ENCODE results near the gene RAD51B.

RAD51B gene

GRCh38 chr14:68247676-68248268 is 428.2 kb downstream of the RAD51B start:
- no peaks in the 10 kb centered on the region for H3K27me3 ChIP-seq (ENCODE audit: control insufficient read depth in 1 of 2, insufficient read depth in 2 of 2, low read length in 2 of 2)
- no peaks in the 10 kb centered on the region for H3K9me3 ChIP-seq (ENCODE audit: control insufficient read depth in 1 of 2, low read length in 2 of 2)
- H3K27ac ChIP-seq (ENCODE audit: low read depth, low read length), result no peak overlapping the region
- peaks cover 54 to 81% of the 10 kb centered on the region in 2 donors for H3K4me1 ChIP-seq (ENCODE audit: control insufficient read depth in 1 of 2, insufficient read depth in 2 of 2, low read length in 2 of 2)
- peak overlapping the region in 1 of 2 donors; percentile 20 for H3K9ac ChIP-seq (ENCODE audit: low read depth in 1 of 2, low read length in 2 of 2)
- H3K4me3 ChIP-seq (ENCODE audit: low read depth in 1 of 2, low read length in 2 of 2), result peak overlapping the region in 1 of 2 donors; percentile 22
- H3K36me3 ChIP-seq (ENCODE audit: control insufficient read depth in 1 of 2, insufficient read depth in 2 of 2, low read length in 2 of 2), result no peaks in the 10 kb centered on the region

- H3K9ac ChIP-seq (ENCODE audit: low read depth in 1 of 2, low read length in 2 of 2), result no peak overlapping the region
- no peaks in the 10 kb centered on the region for H3K27me3 ChIP-seq (ENCODE audit: control insufficient read depth in 1 of 2, insufficient read depth in 2 of 2, low read length in 2 of 2)
- no peaks in the 10 kb centered on the region for H3K9me3 ChIP-seq (ENCODE audit: control insufficient read depth in 1 of 2, low read length in 2 of 2)
- H3K36me3 ChIP-seq (ENCODE audit: control insufficient read depth in 1 of 2, insufficient read depth in 2 of 2, low read length in 2 of 2), result no peaks in the 10 kb centered on the region
- peaks cover 51 to 73% of the 10 kb centered on the region in 2 donors for H3K4me1 ChIP-seq (ENCODE audit: control insufficient read depth in 1 of 2, insufficient read depth in 2 of 2, low read length in 2 of 2)
- H3K27ac ChIP-seq (ENCODE audit: low read depth, low read length), result peak overlapping the region; percentile 17
- no peak overlapping the region for H3K4me3 ChIP-seq (ENCODE audit: low read depth in 1 of 2, low read length in 2 of 2)
Measured at GRCh38 chr14:68248481-68249255, 429.1 kb downstream of the RAD51B start.

DNA sequence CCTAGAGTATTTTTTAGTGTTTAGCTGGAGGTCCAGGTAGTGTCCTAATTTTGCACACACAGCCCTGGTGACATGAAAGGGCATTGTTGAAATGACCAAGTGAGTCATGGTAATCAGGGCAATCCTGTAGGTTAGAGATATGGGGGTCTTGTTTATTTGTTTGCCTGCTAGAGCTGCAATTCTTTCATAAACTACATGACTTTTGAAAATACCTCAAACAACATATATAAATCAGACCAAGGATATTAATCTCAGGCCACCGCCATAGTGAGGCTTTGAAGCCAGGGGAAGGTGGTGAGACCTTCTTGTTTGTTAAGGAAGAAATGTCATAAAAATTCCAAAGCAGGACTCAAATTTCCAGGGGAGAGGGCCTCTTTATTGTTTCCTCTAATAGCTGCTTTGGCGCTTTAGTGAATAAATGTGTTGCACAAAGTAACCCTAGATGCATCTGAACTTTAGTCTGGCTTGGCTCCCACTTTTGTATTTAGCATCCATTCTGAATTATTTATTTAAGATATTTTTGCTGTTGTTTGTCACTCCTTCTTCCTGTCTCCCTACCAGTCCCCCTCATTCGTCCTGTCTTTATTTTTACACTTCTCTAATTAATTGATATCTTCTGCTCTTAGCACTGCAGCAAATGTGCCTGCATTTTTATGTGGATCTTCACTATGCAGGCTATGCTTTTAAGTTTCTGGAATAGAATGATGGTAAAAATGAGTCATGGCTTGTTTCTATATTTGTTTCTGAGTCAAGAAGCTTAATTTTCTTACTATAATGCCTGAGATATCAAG is 430.3 kb downstream of the RAD51B start:
- Histone ChIP-seq H3K4me1 (ENCODE audit: control insufficient read depth in 1 of 2, insufficient read depth in 2 of 2, low read length in 2 of 2) (peaks cover 39 to 65% of the 10 kb centered on the region in 2 donors), H3K27me3 (ENCODE audit: control insufficient read depth in 1 of 2, insufficient read depth in 2 of 2, low read length in 2 of 2) (no peaks in the 10 kb centered on the region), H3K27ac (ENCODE audit: low read depth, low read length) (no peak overlapping the region), H3K4me3 (ENCODE audit: low read depth in 1 of 2, low read length in 2 of 2) (no peak overlapping the region), H3K36me3 (ENCODE audit: control insufficient read depth in 1 of 2, insufficient read depth in 2 of 2, low read length in 2 of 2) (no peaks in the 10 kb centered on the region), H3K9ac (ENCODE audit: low read depth in 1 of 2, low read length in 2 of 2) (no peak overlapping the region), H3K9me3 (ENCODE audit: control insufficient read depth in 1 of 2, low read length in 2 of 2) (no peaks in the 10 kb centered on the region)

GRCh38 chr14:68250927-68251768 is 431.6 kb downstream of the RAD51B start:
- Histone ChIP-seq H3K27ac (ENCODE audit: low read depth, low read length) (peak overlapping the region; percentile 42), H3K36me3 (ENCODE audit: control insufficient read depth in 1 of 2, insufficient read depth in 2 of 2, low read length in 2 of 2) (no peaks in the 10 kb centered on the region), H3K27me3 (ENCODE audit: control insufficient read depth in 1 of 2, insufficient read depth in 2 of 2, low read length in 2 of 2) (no peaks in the 10 kb centered on the region), H3K4me1 (ENCODE audit: control insufficient read depth in 1 of 2, insufficient read depth in 2 of 2, low read length in 2 of 2) (peaks cover 27 to 52% of the 10 kb centered on the region in 2 donors), H3K9ac (ENCODE audit: low read depth in 1 of 2, low read length in 2 of 2) (no peak overlapping the region), H3K4me3 (ENCODE audit: low read depth in 1 of 2, low read length in 2 of 2) (no peak overlapping the region), H3K9me3 (ENCODE audit: control insufficient read depth in 1 of 2, low read length in 2 of 2) (no peaks in the 10 kb centered on the region)

DNA sequence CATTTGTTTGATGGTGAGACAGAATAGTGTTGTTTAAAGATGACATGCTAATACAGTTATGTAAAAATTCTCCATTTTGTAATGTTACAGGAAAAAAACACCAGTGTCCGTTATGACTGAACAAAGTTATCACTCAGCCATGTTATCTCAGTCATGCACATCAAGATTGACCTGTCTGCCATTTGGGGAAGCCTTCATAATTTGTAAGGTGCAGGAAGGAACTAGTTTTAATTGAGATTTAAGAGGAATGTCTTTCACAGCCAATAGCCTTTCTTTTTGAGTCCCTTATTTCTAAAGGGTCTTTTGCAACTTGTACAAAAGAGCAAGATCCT is 432.2 kb downstream of the RAD51B start:
- H3K9ac ChIP-seq (ENCODE audit: low read depth in 1 of 2, low read length in 2 of 2), result no peak overlapping the region
- no peak overlapping the region for H3K27ac ChIP-seq (ENCODE audit: low read depth, low read length)
- no peaks in the 10 kb centered on the region for H3K36me3 ChIP-seq (ENCODE audit: control insufficient read depth in 1 of 2, insufficient read depth in 2 of 2, low read length in 2 of 2)
- H3K4me1 ChIP-seq (ENCODE audit: control insufficient read depth in 1 of 2, insufficient read depth in 2 of 2, low read length in 2 of 2), result peaks cover 22 to 47% of the 10 kb centered on the region in 2 donors
- H3K27me3 ChIP-seq (ENCODE audit: control insufficient read depth in 1 of 2, insufficient read depth in 2 of 2, low read length in 2 of 2), result no peaks in the 10 kb centered on the region
- no peaks in the 10 kb centered on the region for H3K9me3 ChIP-seq (ENCODE audit: control insufficient read depth in 1 of 2, low read length in 2 of 2)
- H3K4me3 ChIP-seq (ENCODE audit: low read depth in 1 of 2, low read length in 2 of 2), result no peak overlapping the region

- Histone ChIP-seq H3K9me3 (ENCODE audit: control insufficient read depth in 1 of 2, low read length in 2 of 2) (no peaks in the 10 kb centered on the region), H3K36me3 (ENCODE audit: control insufficient read depth in 1 of 2, insufficient read depth in 2 of 2, low read length in 2 of 2) (no peaks in the 10 kb centered on the region), H3K27ac (ENCODE audit: low read depth, low read length) (no peak overlapping the region), H3K4me3 (ENCODE audit: low read depth in 1 of 2, low read length in 2 of 2) (no peak overlapping the region), H3K4me1 (ENCODE audit: control insufficient read depth in 1 of 2, insufficient read depth in 2 of 2, low read length in 2 of 2) (peaks cover 6 to 31% of the 10 kb centered on the region in 2 donors), H3K27me3 (ENCODE audit: control insufficient read depth in 1 of 2, insufficient read depth in 2 of 2, low read length in 2 of 2) (no peaks in the 10 kb centered on the region), H3K9ac (ENCODE audit: low read depth in 1 of 2, low read length in 2 of 2) (no peak overlapping the region)
Measured at GRCh38 chr14:68253160-68253780, 433.7 kb downstream of the RAD51B start.

DNA sequence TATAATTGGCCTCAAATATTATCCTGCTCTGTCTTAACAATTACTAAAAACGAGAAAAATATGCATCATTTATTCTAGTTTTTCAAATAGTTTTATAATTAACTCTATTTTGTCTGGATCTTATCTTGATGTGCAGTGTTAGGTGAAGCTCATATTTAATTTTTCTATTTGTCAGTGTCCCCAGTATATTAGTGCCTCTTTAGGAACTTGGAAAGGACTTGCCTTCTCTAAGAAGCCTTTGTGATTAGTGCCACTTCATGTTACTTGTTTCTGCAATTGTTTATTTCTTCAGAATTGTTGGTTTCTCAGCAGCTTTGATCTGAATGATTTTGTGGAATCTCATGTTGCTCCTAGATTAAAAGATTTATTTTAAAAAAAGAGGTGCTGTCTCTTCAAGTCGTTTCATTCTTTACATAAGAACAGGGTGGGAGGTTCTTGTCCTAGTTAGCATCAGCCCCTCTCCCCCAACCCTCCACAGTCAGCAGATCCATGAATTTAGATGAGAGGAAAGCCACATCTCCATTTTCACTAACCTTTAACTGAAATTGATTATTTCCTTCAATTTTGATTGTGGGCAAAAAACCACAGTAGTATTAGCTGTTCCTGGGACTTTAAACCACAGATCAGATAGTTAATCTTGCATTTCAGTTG is 434.4 kb downstream of the RAD51B start:
- no peak overlapping the region for H3K9ac ChIP-seq (ENCODE audit: low read depth in 1 of 2, low read length in 2 of 2)
- H3K27ac ChIP-seq (ENCODE audit: low read depth, low read length), result no peak overlapping the region

GRCh38 chr14:68254669-68255527 is 435.3 kb downstream of the RAD51B start:
- Histone ChIP-seq H3K27ac (ENCODE audit: low read depth, low read length) (no peak overlapping the region), H3K36me3 (ENCODE audit: control insufficient read depth in 1 of 2, insufficient read depth in 2 of 2, low read length in 2 of 2) (no peaks in the 10 kb centered on the region), H3K4me3 (ENCODE audit: low read depth in 1 of 2, low read length in 2 of 2) (no peak overlapping the region), H3K9me3 (ENCODE audit: control insufficient read depth in 1 of 2, low read length in 2 of 2) (no peaks in the 10 kb centered on the region), H3K4me1 (ENCODE audit: control insufficient read depth in 1 of 2, insufficient read depth in 2 of 2, low read length in 2 of 2) (peaks cover 0 to 17% of the 10 kb centered on the region in 2 donors), H3K9ac (ENCODE audit: low read depth in 1 of 2, low read length in 2 of 2) (no peak overlapping the region), H3K27me3 (ENCODE audit: control insufficient read depth in 1 of 2, insufficient read depth in 2 of 2, low read length in 2 of 2) (no peaks in the 10 kb centered on the region)

More for the DNA sequence above, 434.4 kb downstream of the RAD51B start:
- no peaks in the 10 kb centered on the region for H3K27me3 ChIP-seq (ENCODE audit: control insufficient read depth in 1 of 2, insufficient read depth in 2 of 2, low read length in 2 of 2)
- H3K4me1 ChIP-seq (ENCODE audit: control insufficient read depth in 1 of 2, insufficient read depth in 2 of 2, low read length in 2 of 2), result peaks cover under 1 to 25% of the 10 kb centered on the region in 2 donors
- no peak overlapping the region for H3K4me3 ChIP-seq (ENCODE audit: low read depth in 1 of 2, low read length in 2 of 2)
- no peaks in the 10 kb centered on the region for H3K9me3 ChIP-seq (ENCODE audit: control insufficient read depth in 1 of 2, low read length in 2 of 2)
- no peaks in the 10 kb centered on the region for H3K36me3 ChIP-seq (ENCODE audit: control insufficient read depth in 1 of 2, insufficient read depth in 2 of 2, low read length in 2 of 2)
